ENCODE measurements around the gene CITED4. TPM values are rescaled to one million over a fixed set of nuclear protein-coding genes. Genes with fewer than 3 reads are reported as not detected.

CITED4 gene
- total and polyA plus RNA-seq, 3 donors from 2014 or later: 20.1 to 124 (median 79.0) TPM

GRCh38 chr1:40830419-40830943, 31.7 kb downstream of the CITED4 start:
- Histone ChIP-seq H3K27me3 (no peaks in the 10 kb centered on the region), H3K9me3 (no peaks in the 10 kb centered on the region), H3K4me1 (no peaks in the 10 kb centered on the region), H3K4me3 (no peak overlapping the region), H3K36me3 (ENCODE audit: low read depth, missing control alignments) (no peaks in the 10 kb centered on the region), H3K27ac (no peak overlapping the region)
- TF ChIP-seq POLR2A (IDR thresholded peaks at IDR 0.05) (no peak), CTCF (IDR thresholded peaks at IDR 0.05) (no peak)
- no peak for DNase-seq
- 86 to 92% methylated on average over 13 of the region's 13 CpGs for WGBS, 2 donors
- intact Hi-C loops (cut with DNase I; ENCODE audit: low total_unique reads): no loop called here

DNA sequence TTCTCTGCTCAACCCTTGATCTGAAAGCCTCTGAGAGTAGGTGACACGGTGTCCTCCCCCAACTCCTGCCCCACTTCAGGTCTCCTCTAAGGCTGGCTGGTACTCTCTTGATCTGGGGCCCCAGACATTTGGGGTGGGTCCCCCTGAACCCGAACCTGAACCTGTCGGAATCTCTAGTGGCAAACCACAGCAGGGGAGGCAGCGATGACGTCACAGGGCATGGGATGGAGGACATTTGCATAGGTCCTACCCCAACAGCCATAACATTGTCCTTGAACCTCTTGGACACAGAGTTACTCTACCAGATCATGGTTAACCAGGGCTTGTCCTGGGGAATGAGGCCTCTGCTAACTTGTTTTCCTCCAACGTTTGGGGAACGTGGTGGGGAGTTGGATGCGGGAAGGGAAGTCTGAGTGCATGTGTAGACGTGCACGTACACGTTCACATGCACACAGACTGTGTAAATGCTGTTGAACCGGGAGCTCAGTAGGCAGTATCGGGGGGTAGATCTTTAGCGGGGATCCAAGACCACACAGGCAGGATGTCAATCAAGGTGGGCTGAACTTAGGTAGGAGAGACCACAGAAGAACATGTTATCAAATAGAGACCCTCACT, 32.4 kb downstream of the CITED4 start:
- TF ChIP-seq POLR2A (IDR thresholded peaks at IDR 0.05) (no peak), CTCF (IDR thresholded peaks at IDR 0.05) (no peak)
- Histone ChIP-seq H3K4me3 (no peak overlapping the region), H3K27ac (no peak overlapping the region), H3K4me1 (peaks cover 6% of the 10 kb centered on the region), H3K9me3 (no peaks in the 10 kb centered on the region), H3K36me3 (ENCODE audit: low read depth, missing control alignments) (no peaks in the 10 kb centered on the region), H3K27me3 (no peaks in the 10 kb centered on the region)
- DNase-seq: no peak
- intact Hi-C loops (cut with DNase I; ENCODE audit: low total_unique reads): no loop called here
- 85 to 93% methylated on average over 10 to 13 of the region's 14 CpGs for WGBS, 2 donors

DNA sequence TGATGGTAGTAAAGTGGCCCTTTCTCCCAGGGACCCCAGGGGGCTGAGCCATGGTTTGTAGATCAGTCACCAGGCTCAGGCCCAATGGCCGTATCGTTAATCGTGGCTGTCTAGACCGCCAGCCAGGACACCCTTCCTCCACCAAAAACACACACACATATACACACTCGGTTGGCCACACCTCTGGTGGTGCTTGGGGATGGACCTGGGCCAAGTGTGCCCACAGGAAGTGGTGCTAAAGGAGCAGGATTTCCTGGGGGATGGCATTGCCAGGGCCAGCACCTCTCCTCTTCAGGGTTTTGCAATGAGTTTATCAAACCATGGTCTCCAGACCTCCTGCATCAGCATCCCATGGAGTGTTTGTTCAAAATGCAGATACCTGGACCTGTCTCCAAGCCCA, 36.2 kb downstream of the CITED4 start:
- no peaks in the 10 kb centered on the region for H3K27me3 ChIP-seq
- DNase-seq: no peak
- no peaks in the 10 kb centered on the region for H3K36me3 ChIP-seq (ENCODE audit: low read depth, missing control alignments)
- H3K4me3 ChIP-seq: no peak overlapping the region
- no peak overlapping the region for H3K27ac ChIP-seq
- H3K9me3 ChIP-seq: no peaks in the 10 kb centered on the region
- peaks cover 10% of the 10 kb centered on the region for H3K4me1 ChIP-seq
- TF ChIP-seq CTCF (IDR thresholded peaks at IDR 0.05): no peak
- no peak for TF ChIP-seq POLR2A (IDR thresholded peaks at IDR 0.05)
- WGBS, 2 donors: 60 to 80% methylated on average over 1 to 5 of the region's 5 CpGs
- intact Hi-C loops (cut with DNase I; ENCODE audit: low total_unique reads): no loop called here

DNA sequence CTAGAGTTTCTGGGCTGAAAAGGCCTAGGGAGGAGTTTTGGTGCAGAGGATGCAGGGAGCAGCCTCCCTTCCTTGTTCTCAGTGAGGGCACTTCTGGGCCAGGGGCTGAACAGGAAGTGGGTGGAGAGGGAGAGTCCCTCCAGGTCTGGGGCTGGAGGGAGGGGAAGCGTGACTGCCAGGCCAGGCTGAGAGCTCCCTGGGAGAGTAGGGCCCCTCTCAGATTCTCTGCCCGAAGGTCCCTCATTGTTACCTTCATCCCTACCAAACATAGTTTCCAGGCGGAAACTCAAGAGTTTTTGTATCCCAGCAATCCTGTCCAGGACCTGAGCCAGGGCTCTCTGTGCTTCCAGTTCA, 36.8 kb downstream of the CITED4 start:
- TF ChIP-seq CTCF (IDR thresholded peaks at IDR 0.05): no peak
- TF ChIP-seq POLR2A (IDR thresholded peaks at IDR 0.05): no peak
- no peaks in the 10 kb centered on the region for H3K27me3 ChIP-seq
- intact Hi-C loops (cut with DNase I; ENCODE audit: low total_unique reads): no loop called here
- H3K36me3 ChIP-seq (ENCODE audit: low read depth, missing control alignments): no peaks in the 10 kb centered on the region
- H3K27ac ChIP-seq: no peak overlapping the region
- no peak overlapping the region for H3K4me3 ChIP-seq
- 66 to 67% methylated on average over 3 of the region's 3 CpGs for WGBS, 2 donors
- H3K9me3 ChIP-seq: no peaks in the 10 kb centered on the region
- no peak for DNase-seq
- peaks cover 10% of the 10 kb centered on the region for H3K4me1 ChIP-seq

All from testis (tissue), 3 donors.